HEK293T (cell line): ENCODE data around the gene GALNT7.
A peak's percentile ranks its signal among the peaks of the same experiment; 100 is the strongest.

ENCODE experiments used
- CTCF ChIA-PET: fragments of 350-600 bp; formaldehyde crosslinking; extraction: SDS; loops from one replicate; lab custom pipeline; 2021; ENCODE audit warnings: antibody characterized with exemption, inconsistent platforms; lab: Yijun Ruan, JAX
- POLR2A ChIA-PET: fragments of 350-600 bp; formaldehyde crosslinking; extraction: SDS; loops from one replicate; lab custom pipeline; 2020; ENCODE audit warnings: antibody characterized with exemption, inconsistent platforms; lab: Yijun Ruan, JAX
- DNase-seq: peaks from one replicate; pipeline ENCODE4 v3.0.0; 2012; ENCODE audit warnings: mixed read lengths; ENCODE audit errors: extremely low spot score
- ARNT ChIP-seq: fragments of 450-650 bp; IDR thresholded peaks from 2 replicates; pipeline ENCODE4 v1.6.1; 2017; ENCODE audit warnings: mild to moderate bottlenecking
- BHLHE40 ChIP-seq: fragments of 450-650 bp; IDR thresholded peaks from 2 replicates; pipeline ENCODE4 v1.6.1; 2016; ENCODE audit warnings: mild to moderate bottlenecking, moderate library complexity, borderline replicate concordance
- CTBP1 ChIP-seq: fragments of 450-650 bp; IDR thresholded peaks from 2 replicates; pipeline ENCODE4 v1.6.1; 2016; ENCODE audit warnings: borderline replicate concordance
- ELF4 ChIP-seq: fragments of 450-650 bp; IDR thresholded peaks from 2 replicates; pipeline ENCODE4 v1.6.1; 2017; ENCODE audit warnings: antibody characterized with exemption
- FOXA1 ChIP-seq: fragments of 450-650 bp; IDR thresholded peaks from 2 replicates; pipeline ENCODE4 v1.6.1; 2016; ENCODE audit warnings: mild to moderate bottlenecking
- FOXK2 ChIP-seq: fragments of 450-650 bp; IDR thresholded peaks from 2 replicates; pipeline ENCODE4 v1.6.1; 2016; ENCODE audit warnings: mild to moderate bottlenecking
- FOXM1 ChIP-seq: fragments of 450-650 bp; IDR thresholded peaks from 2 replicates; pipeline ENCODE4 v1.6.1; 2017; ENCODE audit warnings: mild to moderate bottlenecking, borderline replicate concordance
- HDGF ChIP-seq: fragments of 450-650 bp; IDR thresholded peaks from 2 replicates; pipeline ENCODE4 v1.6.1; 2017; ENCODE audit warnings: antibody characterized with exemption, borderline replicate concordance
- L3MBTL2 ChIP-seq: fragments of 450-650 bp; conservative IDR thresholded peaks from 2 replicates; pipeline ENCODE4 v1.6.1; 2016; ENCODE audit warnings: mild to moderate bottlenecking
- LEF1 ChIP-seq: fragments of 450-650 bp; IDR thresholded peaks from 2 replicates; pipeline ENCODE4 v1.6.1; 2017; ENCODE audit warnings: mild to moderate bottlenecking, borderline replicate concordance
- NFRKB ChIP-seq: fragments of 450-650 bp; IDR thresholded peaks from 2 replicates; pipeline ENCODE4 v1.6.1; 2016; ENCODE audit warnings: mild to moderate bottlenecking, moderate library complexity
- PKNOX1 ChIP-seq: fragments of 450-650 bp; IDR thresholded peaks from 2 replicates; pipeline ENCODE4 v1.6.1; 2016
- SP1 ChIP-seq: fragments of 450-650 bp; IDR thresholded peaks from 2 replicates; pipeline ENCODE4 v1.6.1; 2017
- SUZ12 ChIP-seq: fragments of 450-650 bp; IDR thresholded peaks from 2 replicates; pipeline ENCODE4 v1.6.1; 2016; ENCODE audit warnings: mild to moderate bottlenecking
- TARDBP ChIP-seq: fragments of 450-650 bp; IDR thresholded peaks from 2 replicates; pipeline ENCODE4 v1.6.1; 2016
- ZNF384 ChIP-seq: fragments of 450-650 bp; IDR thresholded peaks from 2 replicates; pipeline ENCODE4 v1.6.1; 2016

GALNT7 gene

GRCh38 chr4:173169178-173169427 lies 492 bp downstream of the GALNT7 start:
- peak; percentile 44 for DNase-seq
- ChIA-PET CTCF (interaction anchor here (1.1 kb wide), 2 partner anchors 88 to 144 kb away, joined by 3 to 6 read pairs; no protein-coding TSS in a partner anchor), POLR2A (interaction anchor here (0.6 to 2.7 kb wide), 16 partner anchors 9 to 203 kb away, joined by 3 to 11 read pairs (median 4); partner anchors contain the start of gene HMGB2)
- no peak for TF ChIP-seq SUZ12
- TF ChIP-seq PKNOX1: no peak
- TF ChIP-seq FOXA1: no peak
- no peak for TF ChIP-seq TARDBP
- TF ChIP-seq NFRKB: no peak
- no peak for TF ChIP-seq ELF4
- no peak for TF ChIP-seq ZNF384
- no peak for TF ChIP-seq SP1
- TF ChIP-seq HDGF: no peak
- TF ChIP-seq L3MBTL2: no peak
- TF ChIP-seq CTBP1: no peak

GRCh38 chr4:173169428-173170181 lies 994 bp downstream of the GALNT7 start:
- CTCF ChIA-PET: interaction anchor here (0.6 to 1.5 kb wide), 3 partner anchors 88 to 156 kb away, joined by 3 read pairs; no protein-coding TSS in a partner anchor
- POLR2A ChIA-PET: interaction anchor here (1.3 to 2.7 kb wide), 3 partner anchors 13 to 202 kb away, joined by 3 to 9 read pairs (median 4); no protein-coding TSS in a partner anchor
- TF ChIP-seq SP1 (no peak), L3MBTL2 (no peak), FOXK2 (no peak), HDGF (no peak), SUZ12 (no peak), TARDBP (no peak), NFRKB (no peak), ARNT (no peak), CTBP1 (no peak), FOXA1 (no peak), FOXM1 (no peak), PKNOX1 (no peak), ZNF384 (no peak), ELF4 (no peak), LEF1 (no peak), BHLHE40 (no peak)
- peak; percentile 50 for DNase-seq

GRCh38 chr4:173170182-173170778 lies 1.7 kb downstream of the GALNT7 start:
- ChIA-PET CTCF (interaction anchor here (0.6 to 1.5 kb wide), 6 partner anchors 15 to 156 kb away, joined by 3 to 4 read pairs (median 3); no protein-coding TSS in a partner anchor), POLR2A (interaction anchor here (0.9 to 2.7 kb wide), 5 partner anchors 9 to 202 kb away, joined by 3 to 9 read pairs (median 4); no protein-coding TSS in a partner anchor)
- DNase-seq: no peak
- no peak for TF ChIP-seq NFRKB
- TF ChIP-seq LEF1: no peak
- TF ChIP-seq SP1: no peak
- no peak for TF ChIP-seq FOXM1
- no peak for TF ChIP-seq HDGF
- TF ChIP-seq ELF4: no peak
- no peak; the same call in 1 of the 2 replicates for TF ChIP-seq CTBP1
- TF ChIP-seq ARNT: no peak
- no peak for TF ChIP-seq FOXA1
- no peak for TF ChIP-seq SUZ12
- TF ChIP-seq FOXK2: no peak

- peak; percentile 25 for DNase-seq
- ChIA-PET POLR2A (interaction anchor here (0.9 to 1.8 kb wide), 3 partner anchors 10 to 164 kb away, joined by 3 to 4 read pairs (median 4); no protein-coding TSS in a partner anchor), CTCF (interaction anchor here (0.6 to 1.5 kb wide), 5 partner anchors 15 to 147 kb away, joined by 3 to 4 read pairs (median 3); no protein-coding TSS in a partner anchor)
- no peak for TF ChIP-seq SP1
- no peak for TF ChIP-seq PKNOX1
- no peak for TF ChIP-seq HDGF
- no peak for TF ChIP-seq L3MBTL2
- TF ChIP-seq ELF4: no peak
- TF ChIP-seq LEF1: no peak
- TF ChIP-seq NFRKB: no peak
- no peak for TF ChIP-seq FOXA1
These were observed 2.5 kb downstream of the GALNT7 start for GRCh38 chr4:173171098-173171497.

GRCh38 chr4:173171987-173172386 lies 3.4 kb downstream of the GALNT7 start:
- CTCF ChIA-PET: interaction anchor here (0.6 kb wide), 1 partner anchor 85 kb away, joined by 3 read pairs; no protein-coding TSS in a partner anchor
- no peak for DNase-seq
- TF ChIP-seq SP1: no peak
- no peak for TF ChIP-seq BHLHE40
- no peak for TF ChIP-seq CTBP1
- TF ChIP-seq SUZ12: no peak
- no peak for TF ChIP-seq L3MBTL2
- no peak for TF ChIP-seq ARNT
- TF ChIP-seq ELF4: no peak
- TF ChIP-seq TARDBP: no peak
- no peak for TF ChIP-seq FOXM1
- TF ChIP-seq LEF1: no peak
- TF ChIP-seq NFRKB: no peak
- no peak for TF ChIP-seq ZNF384
- no peak for TF ChIP-seq FOXA1
- TF ChIP-seq PKNOX1: no peak
- TF ChIP-seq HDGF: no peak
- TF ChIP-seq FOXK2: no peak
- POLR2A ChIA-PET: interaction anchor here (1.2 kb wide), 1 partner anchor 162 kb away, joined by 3 read pairs; the partner anchor contains the start of gene HMGB2
